NCI-H2029 treated with DMSO at 0.1 percent for 48 hours (cell line): ENCODE data around the gene SAMD11.

Experiments used
- DNase-seq: peaks from one replicate; lab custom pipeline; 2025; lab: John Stamatoyannopoulos, UW

The SAMD11 gene

DNA sequence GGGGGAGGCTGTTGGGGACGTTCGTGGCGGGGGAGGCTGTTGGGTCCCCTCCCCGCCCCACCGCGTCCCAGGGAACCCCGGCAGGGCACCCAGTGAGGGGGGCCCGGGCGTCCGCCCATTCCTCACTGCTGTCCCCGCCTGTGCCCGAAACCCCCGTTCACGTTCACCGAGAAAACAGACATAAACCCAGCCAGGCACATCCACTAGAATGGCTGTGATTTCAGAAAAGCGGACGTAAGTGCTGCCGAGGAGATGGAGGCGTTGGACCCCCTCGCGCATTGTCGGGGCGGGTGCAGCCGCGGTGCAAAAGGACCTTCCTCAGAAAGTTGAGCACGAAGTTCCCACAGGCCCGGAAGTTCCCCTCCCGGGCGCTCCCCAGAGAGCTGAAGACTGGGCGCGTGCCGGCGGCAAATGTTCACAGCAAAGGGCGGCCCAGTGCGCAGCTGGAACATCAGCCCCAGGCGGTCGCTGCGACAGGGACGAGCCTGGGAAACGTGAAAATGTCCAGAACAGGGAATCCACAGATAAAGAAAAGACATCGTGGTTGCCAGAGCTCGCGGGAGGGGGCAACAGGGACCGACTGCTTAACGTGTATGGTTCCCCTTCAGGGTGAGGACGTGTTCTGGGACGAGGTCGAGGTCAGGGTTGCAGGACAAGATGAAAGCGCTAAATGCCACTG, 18.5 kb upstream of the SAMD11 start:
- no peak for DNase-seq

DNA sequence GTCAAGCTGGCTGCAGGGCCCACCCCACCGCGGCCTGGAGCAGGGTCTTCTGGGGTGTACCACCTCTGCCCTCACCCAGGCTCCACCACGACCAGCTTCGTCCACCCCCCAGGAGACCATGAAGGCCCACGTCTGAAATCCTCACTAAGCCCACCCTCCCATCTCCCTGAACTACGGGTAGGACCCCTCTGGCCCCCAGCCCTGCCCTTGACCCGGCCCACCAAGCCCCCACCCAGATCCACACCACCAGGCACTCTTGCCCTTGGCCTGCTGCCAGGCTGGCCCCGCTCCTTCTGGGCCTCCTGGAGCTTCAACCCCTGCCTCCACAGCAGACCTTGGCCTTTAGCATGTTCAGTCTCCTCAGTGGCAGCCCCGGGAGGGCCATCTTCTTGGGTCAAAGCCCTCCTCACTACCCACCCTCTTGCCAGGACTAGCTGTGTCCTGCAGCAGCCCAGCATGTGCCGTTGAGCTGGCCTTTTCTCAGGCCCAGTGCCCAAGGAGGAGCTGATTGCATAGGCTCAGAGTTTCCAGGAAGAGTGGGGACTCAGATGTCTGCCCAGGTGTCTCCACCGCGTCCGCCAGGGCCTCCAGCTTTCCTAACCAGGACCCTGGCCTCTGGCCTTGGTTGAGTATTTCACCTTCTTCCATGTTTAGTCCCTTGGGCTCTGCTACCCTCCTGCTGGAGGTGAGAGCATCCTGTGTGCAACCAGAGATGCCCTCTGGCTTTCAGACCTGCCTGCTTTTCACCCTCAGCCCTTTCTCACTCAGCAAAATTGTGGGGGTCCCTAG, 17.7 kb upstream of the SAMD11 start:
- no peak for DNase-seq

DNA sequence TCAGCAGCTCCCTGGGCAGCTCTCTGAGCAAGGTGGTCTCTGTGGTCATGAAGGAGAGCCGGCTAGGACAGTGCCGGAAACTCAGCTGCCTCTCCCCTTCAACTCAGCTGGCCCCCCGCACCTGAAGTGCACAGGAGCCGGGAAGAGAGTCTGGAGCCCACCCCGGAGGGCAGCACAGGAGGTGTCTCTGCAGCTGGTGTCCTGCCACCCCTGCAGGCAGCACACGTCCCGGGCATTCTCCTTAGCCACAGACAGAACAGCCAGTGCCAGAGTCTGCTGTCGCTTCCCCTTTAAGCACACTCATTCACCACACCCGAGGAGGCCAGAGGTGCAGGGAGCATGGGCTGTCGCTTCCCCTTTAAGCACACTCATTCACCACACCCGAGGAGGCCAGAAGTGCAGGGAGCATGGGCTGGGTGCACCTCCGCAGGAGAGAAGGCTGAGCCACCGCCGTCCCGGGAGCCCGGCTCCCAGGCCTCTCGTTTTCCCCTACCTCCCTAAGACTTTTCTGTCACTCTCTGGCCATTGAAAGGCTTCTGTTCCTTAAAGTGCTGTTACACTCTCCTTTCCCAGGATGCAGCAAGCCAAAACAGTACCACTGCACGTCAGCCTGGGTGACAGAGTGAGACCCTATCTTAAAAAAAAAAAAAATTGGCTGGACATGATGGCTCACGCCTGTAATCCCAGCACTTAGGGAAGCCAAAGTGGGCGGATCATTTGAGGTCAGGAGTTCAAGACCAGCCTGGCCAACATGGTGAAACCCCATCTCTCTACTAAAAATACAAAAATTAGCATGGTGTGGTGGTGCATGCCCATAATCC, 16.9 kb upstream of the SAMD11 start:
- DNase-seq = no peak

DNA sequence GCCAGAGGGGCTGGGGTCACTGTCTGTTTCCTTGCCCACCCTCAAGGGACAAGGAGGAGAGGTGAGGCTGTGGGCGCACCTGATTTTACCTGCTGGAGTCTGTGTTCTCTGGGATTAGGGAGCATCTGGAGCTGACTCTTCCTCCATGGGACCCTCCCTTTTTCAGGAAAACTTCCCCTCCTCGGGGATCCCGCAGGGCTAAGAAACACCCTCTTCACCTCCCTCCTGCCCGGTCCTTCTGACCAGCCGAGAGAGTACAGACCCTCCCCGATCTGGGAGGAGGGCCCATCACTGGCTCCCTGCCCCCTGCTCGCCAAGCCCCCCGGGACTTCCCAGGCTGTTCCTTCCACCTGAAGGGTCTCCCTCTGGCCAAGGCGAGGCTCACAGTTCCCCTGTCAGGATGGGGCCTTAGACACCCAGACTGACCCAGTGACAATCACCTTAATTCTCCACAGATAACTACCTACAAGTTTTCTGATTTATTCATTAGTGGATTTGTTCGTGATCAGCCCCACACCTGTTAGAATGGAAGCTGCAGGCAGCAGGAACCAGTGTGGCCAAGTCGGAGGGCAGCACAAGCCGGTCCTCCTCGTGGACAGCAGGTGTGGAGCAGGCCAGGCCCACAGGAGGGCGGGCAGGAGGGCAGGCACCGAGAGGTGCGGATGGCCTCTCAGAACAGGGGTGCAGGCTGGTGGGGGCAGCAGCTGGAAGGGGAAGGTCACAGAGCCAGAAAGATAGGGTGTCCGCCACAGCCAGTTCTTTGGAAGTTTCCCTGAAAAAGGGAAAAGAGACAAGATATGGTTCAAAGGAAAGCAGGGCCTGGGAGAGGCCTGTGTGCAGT, 15.9 kb upstream of the SAMD11 start:
- no peak for DNase-seq

DNA sequence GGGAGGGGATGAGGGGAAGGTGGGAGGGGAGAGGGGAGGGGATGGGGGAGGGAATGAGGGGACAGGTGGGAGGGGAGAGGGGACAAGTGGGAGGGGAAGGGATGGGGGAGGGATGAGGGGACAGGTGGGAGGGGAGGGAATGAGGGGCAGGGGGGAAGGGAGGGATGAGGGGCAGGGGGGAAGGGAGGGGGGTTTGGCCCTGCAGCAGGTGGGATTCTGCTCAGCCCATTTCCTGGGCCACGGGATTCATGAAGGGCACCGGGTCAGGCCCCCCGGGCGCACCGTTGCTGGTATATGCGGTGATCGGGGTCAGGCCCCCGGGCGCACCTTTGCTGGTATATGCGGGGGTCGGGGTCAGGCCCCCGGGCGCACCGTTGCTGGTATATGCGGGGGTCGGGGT, 15.1 kb upstream of the SAMD11 start:
- DNase-seq = no peak

DNA sequence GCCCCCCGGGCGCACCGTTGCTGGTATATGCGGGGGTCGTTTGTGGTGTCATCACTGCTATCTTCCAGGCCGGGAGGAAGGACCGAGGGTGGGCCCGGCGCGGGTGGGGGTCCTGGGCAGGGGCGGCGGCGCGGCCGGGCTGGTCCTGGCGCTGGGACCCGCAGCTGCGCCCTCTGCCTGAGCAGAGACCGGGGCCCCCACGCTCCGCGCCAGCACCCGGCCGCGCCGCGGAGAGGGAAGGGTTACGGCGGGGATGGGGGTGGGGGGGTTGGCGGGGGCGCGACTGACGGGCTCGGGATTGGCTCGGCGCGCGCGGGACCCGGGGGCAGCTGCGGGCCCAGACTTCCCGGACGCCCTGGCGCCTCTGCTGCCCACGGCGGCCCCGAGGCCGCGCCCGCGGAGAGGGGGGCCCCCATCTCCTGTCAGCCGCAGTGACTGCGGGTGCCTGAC, 13.8 kb upstream of the SAMD11 start:
- no peak for DNase-seq

DNA sequence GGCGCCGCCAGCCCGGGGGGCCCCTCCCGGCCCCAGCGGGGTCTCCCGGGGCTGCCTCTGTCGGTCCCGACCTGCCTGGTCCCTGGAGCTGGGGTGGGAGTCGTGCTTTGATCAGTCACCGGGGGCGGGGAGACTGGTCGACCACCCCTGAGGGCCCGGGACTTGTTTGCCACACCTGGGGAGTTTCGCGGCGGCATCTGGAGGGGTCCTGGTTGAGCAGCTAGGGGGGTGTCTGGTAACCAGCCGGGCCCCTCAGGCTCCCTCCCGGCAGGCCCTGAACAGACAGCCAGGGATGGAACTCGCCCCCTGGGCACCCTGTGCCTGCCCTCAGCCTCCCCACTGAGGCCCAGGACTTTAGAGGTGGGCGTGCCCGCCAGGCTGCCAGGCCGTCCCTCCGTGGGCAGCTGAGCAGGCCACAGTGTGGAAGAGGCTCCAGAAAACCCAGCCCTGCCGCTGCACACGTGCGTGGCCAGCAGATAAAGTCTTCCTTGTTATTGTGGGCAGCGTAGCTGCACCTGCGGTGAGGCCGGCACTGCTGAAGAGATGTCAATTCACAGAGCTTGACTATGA, 13.3 kb upstream of the SAMD11 start:
- DNase-seq = no peak

DNA sequence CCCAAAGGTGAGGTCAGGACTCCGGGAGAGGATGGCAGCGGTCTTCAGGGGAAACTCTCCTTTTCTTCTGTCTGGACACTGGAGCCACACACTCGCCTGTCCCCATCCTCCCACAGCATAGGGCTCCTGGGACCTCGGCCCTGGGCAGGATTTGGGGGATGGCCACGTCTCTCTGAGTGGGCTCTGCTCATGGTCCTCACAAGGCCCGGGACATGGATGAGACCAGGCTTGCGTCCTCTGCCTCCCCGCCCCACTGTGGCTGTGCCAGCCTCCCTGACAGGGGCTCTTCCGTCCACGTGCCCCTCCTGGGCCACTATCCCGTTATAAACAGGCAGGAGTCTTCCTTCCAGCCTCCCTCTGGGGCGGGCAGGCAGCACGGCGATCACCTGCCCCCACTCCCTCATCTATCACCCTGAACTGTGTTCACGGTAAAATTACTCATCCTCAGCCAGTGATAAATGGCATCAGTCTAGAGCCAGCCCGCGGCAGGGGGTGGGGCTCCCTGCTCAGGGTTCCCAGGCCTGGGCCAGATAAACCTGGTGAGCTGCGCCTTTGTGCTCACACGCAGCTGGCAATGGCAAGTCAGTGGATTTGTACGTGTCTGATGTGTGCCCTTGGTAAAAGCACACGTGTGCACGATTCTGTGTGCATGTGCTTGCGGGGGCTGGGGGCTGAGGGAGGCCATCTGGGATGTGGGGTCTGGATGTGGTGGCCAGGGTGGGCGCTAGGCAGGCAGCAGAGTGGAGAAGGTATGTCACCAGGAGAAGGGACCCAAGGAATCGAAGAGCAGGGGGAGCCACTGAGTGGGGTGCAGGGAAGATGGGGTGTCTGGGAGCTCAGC, 12.6 kb upstream of the SAMD11 start:
- no peak for DNase-seq

DNA sequence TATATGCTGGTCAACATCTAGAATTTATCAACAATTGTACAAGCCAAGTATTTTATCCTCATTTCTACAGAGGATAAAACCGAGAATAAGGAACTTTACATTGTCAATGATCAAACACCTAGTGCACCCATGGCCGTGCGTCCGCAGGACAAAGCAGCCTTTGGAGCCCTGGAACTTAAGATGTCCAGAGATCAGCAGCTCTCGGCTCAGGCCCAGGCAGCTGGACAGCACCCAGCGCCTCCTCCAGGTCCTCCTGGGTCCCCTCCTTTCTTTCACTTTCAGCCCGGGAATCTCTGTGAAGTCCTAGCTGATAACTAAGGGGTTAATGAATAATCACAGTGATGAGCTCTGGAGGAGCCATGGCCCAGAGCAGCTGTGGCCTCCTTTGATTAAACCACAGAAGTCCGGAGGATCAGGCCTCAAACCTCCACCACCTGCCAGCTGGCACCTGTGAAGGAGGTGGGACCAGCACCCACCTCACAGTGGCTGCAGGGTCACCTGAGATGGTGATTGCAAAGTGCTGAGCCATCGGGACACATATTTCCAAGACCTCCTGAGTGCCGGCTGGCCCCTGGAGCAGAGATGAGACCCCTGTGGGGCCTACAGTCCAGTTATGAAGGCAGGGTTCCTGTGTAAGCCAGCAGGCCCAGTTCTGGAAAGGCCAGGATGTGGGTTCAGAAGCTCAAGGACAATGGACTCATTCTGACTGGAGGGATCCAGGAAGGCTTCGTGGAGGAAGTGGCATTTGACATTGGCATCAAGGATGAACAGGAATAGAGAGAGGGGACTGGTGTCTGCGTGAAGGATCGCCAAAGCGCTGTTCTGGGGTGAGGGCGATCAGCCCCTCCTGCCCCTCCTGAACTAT, 11.6 kb upstream of the SAMD11 start:
- no peak for DNase-seq

DNA sequence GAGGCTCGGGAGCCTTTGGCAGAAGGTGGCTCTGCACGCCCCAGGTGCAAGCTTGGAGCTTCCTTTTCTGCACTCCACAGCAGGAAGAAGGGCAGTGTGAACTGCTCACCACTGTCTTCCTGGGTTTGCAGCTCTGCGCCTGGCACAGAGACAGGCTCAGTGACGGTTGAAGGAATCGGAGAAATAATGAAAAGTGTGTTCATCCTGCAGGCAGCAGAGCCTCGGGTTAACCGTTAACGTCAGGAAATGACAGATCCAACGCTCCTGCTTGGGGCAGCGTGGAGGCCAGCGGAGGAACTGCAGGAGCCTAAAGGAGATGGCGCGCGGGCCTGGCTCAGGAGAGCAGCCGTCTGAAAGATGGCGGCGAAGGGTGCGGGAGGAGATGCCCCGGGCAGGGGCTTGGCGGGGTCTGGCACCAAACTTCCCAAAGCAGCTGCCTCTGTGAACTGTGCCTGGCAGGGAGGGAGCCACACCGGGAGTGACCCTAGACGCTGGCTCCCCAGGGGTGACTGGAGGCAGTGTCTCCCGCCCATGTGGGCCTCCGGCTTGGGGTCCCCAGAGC, 10.9 kb upstream of the SAMD11 start:
- no peak for DNase-seq

DNA sequence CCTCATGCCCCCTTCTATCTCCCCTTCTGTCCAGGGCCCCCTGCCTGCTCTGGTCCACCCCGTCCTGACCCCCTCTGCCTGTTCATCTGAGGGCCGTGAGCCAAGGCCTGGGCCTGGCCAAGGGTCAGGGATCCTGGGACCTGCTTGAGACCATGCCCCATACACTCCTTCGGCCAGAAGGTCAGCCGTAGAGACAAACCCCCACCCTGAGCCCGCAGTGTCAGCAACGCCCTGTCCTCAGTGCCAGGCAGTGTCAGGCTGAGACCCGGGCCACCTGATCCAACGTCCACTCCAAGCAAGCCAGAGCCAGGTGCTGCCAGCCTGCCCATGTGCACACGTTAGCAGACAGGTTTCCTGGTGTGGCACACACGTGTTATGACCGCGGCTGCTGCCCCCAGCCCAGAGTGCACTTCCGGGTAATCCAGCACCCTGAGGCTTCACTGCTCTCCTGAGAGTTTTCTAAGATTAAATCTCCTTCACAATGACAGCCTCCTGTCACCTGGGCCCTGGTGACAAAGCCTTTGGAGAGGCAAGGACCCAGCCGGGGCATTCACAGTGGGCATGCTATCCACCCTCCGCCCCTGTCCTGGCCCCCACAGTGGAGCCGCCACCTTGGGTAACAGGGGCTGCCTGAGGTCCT, 10.1 kb upstream of the SAMD11 start:
- no peak for DNase-seq

DNA sequence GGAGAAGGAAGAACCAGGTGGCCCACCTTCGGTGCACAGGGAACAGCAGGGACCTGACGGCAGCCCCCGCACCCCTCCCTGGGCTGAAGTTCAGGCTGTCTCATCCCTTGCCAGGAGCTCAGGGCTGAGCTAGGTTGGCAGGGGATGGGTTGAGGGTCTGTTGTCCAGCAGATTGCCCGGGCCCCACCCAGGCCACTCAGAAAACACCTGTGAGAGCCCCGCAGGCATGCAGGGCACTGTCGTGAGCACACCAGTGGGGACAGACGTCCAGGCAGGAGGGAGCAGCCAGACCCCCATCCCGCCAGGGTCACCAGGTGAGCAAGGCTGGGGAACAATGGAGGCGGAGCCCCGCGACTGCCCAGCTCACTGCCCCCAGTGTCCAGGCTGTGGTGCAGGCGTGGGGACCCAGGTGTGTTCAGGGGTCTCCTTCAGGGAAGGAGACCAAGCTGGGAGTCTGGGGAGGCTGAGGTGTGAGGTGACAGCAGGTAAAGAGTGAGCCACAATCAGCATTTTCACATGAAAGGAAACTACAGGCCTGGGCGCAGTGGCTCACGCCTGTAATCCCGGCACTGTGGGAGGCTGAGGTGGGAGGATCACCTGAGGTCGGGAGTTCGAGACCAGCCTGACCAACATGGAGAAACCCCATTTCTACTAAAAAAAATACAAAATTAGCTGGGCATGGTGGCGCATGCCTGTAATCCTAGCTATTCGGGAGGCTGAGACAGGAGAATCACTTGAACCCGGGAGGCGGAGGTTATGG, 9.4 kb upstream of the SAMD11 start:
- no peak for DNase-seq

DNA sequence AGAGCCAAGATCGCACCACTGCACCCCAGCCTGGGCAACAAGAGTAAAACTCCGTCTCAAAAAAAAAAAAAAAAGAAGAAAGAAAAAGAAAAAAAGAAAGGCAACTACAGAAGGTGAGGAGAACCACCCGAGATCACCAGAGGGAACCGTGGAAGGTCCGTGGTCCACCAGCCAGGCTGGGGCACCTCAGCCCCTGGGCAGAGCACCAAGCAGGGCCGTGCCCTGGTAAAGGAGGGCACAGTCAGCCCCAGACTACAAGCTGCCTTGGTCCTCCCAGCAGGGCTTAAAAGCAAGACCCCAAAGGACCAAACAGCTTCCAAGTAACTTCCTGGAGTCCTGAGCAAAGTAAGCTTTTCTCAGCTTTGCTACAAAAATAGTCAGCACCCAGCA, 8.8 kb upstream of the SAMD11 start:
- no peak for DNase-seq

DNA sequence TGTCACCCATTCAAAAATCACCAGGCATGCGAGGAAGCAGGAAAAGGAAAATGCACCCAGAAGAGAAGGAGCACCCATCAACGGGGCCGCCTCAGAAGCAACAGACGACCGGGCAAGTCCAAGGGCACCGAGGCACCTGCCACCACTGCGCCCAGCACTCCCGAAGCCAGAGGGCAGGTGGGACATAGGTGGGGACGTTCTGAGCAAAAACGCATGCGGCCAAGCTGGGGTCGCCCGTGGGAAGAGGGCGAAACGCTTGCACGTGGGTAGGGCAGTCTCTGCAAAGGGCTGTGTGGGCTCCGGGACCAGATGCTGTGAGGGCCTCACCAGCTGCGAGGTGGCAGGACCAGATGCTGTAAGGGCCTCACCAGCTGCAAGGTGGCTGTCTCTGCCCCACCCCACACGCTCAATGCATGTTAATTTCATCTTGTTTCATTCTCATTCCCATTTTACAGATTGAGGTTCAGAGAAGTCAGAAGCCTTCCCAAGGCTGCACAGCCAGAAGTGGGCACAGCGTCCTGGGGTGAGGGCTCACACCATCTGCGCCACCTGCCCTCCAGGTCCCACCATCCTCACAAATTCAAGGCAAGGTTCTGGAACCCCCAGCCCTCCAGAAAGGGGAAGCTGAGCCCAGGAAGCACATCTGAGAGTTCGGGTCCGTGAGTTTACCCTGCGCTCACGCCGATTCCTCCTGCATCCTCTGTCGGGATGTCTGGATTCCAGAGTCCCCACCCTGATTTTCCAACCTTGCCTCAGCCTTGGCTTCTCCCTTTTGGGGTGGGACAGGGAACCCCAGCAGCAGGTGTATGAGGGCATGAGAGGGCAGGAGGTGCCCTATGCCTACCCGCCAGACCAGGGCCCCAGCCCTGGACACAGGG, 8.2 kb upstream of the SAMD11 start:
- DNase-seq = no peak

DNA sequence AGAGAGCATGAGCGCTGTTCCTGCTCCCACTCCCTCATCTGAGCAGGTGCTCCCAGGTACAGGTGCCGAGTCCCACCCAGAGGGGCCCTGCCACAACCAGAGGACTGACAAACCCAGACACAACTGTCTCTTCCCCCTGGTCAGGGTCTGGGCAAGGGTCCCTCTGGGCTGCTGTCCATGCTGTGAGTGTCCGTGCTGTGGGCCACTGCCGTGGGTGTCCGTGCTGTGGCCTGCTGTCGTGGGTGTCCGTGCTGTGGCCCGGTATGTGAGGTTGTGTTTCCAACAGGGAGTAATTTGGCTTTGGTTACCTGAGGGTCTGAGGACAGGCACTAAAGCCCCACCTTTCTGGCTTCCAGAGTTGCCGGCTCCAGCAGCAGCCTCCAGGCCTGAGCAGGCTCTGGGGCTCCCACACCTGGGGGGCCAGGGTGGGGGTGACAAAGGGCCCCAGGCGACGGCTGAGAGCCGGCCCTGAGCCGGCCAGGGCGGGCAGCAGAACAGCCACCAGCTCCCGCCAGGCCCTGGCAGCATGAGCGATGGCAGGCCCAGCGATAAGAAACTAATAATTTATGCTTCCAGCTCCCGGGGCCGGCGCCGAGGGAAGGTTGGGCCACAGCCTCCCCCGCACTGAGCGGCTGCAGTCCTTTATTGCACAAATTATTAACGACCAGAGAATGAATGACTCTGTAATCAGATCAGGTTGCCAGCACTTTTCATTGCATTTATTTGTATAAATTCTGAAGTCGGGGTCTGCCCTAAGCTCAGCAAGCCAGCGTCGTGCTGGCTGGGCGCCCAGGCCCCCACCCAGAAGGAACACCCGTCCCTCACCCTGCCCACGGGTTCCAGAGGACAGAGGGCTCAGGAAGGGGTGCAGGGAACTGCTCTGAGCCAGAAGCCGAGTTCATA, 7.3 kb upstream of the SAMD11 start:
- DNase-seq = no peak

DNA sequence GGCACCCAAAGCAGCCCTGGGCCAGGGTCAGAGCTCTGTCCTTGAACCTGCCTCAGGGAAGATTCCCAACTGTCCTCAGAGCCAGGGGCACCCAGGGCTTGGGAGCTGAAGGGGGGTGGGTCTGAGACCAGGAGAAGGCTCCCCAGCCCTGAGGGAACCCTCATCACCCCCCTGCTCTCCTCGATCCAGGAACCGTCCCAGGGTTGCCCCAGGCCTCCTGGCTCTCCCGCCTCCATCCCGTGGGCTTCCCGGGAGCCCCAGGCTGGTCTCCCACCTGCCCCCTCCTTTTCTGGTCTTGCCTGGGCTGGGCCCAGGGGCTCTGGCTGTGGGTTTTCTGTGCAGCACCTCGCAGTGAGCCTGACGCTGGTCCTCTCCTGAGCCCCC, 6.7 kb upstream of the SAMD11 start:
- DNase-seq = no peak
